ENCODE measurements around the gene STRBP. TPM values are rescaled to one million over a fixed set of nuclear protein-coding genes. Genes with fewer than 3 reads are reported as not detected.

The STRBP gene
- total and polyA plus RNA-seq, 2 of the 8 experiments (the other 6 are each of a cell fraction or from before 2014, with no cell fraction given) = 29.7 to 105 TPM

- no peak overlapping the region for H4K8ac ChIP-seq (ENCODE audit: extremely low read depth, insufficient read depth, low read length)
- FAIRE-seq (no peak), DNase-seq (ENCODE audit: low read depth in 1 of 2, low spot score in 2 of 2) (no peak)
- no peak overlapping the region for H3K9ac ChIP-seq (replicated peaks in 1 of 4; ENCODE audit: extremely low read depth in 1 of 4, low read depth in 3 of 4, low read length in 3 of 4)
- H3K18ac ChIP-seq (ENCODE audit: extremely low read depth, low read length) = no peak overlapping the region
- no peak overlapping the region for H2BK120ac ChIP-seq (replicated peaks; ENCODE audit: low read depth, low read length)
- no peak overlapping the region for H3K23ac ChIP-seq (ENCODE audit: insufficient read length)
- ChIA-PET POLR2A (ENCODE audit: partially characterized antibody) (no interaction called here), CTCF (ENCODE audit: partially characterized antibody) (interaction anchor here (0.9 to 2.3 kb wide), 3 partner anchors 62 to 188 kb away, joined by 3 to 6 read pairs (median 4); no protein-coding TSS in a partner anchor)
- no peak overlapping the region for H2BK12ac ChIP-seq (ENCODE audit: low read depth, low read length)
- H3K27me3 ChIP-seq (replicated peaks in 1 of 4; ENCODE audit: control insufficient read depth in 3 of 4, extremely low read depth in 1 of 4, insufficient read depth in 3 of 4, low read length in 3 of 4) = no peaks in the 10 kb centered on the region
- no peak overlapping the region for H3K4me3 ChIP-seq (ENCODE audit: extremely low read depth in 1 of 4, insufficient read depth in 2 of 4, low read depth in 3 of 4, low read length in 4 of 4)
- H3K36me3 ChIP-seq (ENCODE audit: control insufficient read depth in 2 of 4, insufficient read depth in 4 of 4, low read length in 3 of 4) = peaks cover 0 to 11% (median 1%) of the 10 kb centered on the region in 4 experiments; a peak in 3 of 8 replicates
- no peaks in the 10 kb centered on the region; the same call in 1 of the 2 replicates for H3K79me1 ChIP-seq (ENCODE audit: low read depth, low read length)
- H4K91ac ChIP-seq (replicated peaks; ENCODE audit: insufficient read length, low read length) = no peak overlapping the region
- no peak overlapping the region for H2AK5ac ChIP-seq (ENCODE audit: low read depth, low read length)
- H3K14ac ChIP-seq (ENCODE audit: insufficient read length) = no peak overlapping the region
- H2BK15ac ChIP-seq (ENCODE audit: low read length) = no peak overlapping the region
- no peaks in the 10 kb centered on the region for H3K79me2 ChIP-seq (ENCODE audit: control insufficient read depth in 1 of 2, insufficient read depth in 2 of 2, low read length in 2 of 2)
- H3K4me1 ChIP-seq (replicated peaks in 1 of 4; ENCODE audit: control insufficient read depth in 3 of 4, insufficient read depth in 4 of 4, low read length in 3 of 4) = no peaks in the 10 kb centered on the region
- H3K27ac ChIP-seq (ENCODE audit: low read depth, low read length) = no peak overlapping the region
- H4K20me1 ChIP-seq (replicated peaks in 1 of 2; ENCODE audit: control insufficient read depth in 1 of 2, insufficient read depth in 2 of 2, low read length in 2 of 2) = no peaks in the 10 kb centered on the region
- H3K4me2 ChIP-seq (ENCODE audit: insufficient read depth in 1 of 2, low read depth in 2 of 2, low read length in 2 of 2) = no peak overlapping the region
- H3K23me2 ChIP-seq (ENCODE audit: low read depth, low read length) = no peaks in the 10 kb centered on the region
- WGBS, 2 experiments (ENCODE audit: extremely low coverage in 1 of 2, insufficient coverage in 1 of 2, insufficient read length in 1 of 2, insufficient replicate concordance in 2 of 2, low coverage in 1 of 2, low lambda C conversion rate in 2 of 2, missing lambda C conversion rate in 1 of 2) = 92% methylated on average over 1 of the region's 1 CpG; no CpG with 5 or more reads in 1 of the 2 experiments
- no peak overlapping the region for H2AFZ ChIP-seq (ENCODE audit: low read length)
- H4K5ac ChIP-seq (ENCODE audit: insufficient read length, low read depth, low read length) = no peak overlapping the region
- no peak overlapping the region for H3K4ac ChIP-seq (replicated peaks; ENCODE audit: insufficient read length, low read depth, low read length)
- H2BK5ac ChIP-seq (ENCODE audit: low read depth, low read length) = no peak overlapping the region
- H3K56ac ChIP-seq (replicated peaks; ENCODE audit: insufficient read length, low read depth, low read length) = no peak overlapping the region
- no peaks in the 10 kb centered on the region for H3K9me3 ChIP-seq (ENCODE audit: insufficient read depth in 2 of 2, low read depth in 1 of 2, low read length in 1 of 2)
- H2BK20ac ChIP-seq (ENCODE audit: low read length) = no peak overlapping the region
- TF ChIP-seq ASH2L (IDR thresholded peaks at IDR 0.05; ENCODE audit: low read length) (no peak), CREB1 (IDR thresholded peaks at IDR 0.05) (no peak), KDM4A (IDR thresholded peaks at IDR 0.05; ENCODE audit: low read depth, low read length, severe bottlenecking) (no peak), TAF1 (IDR thresholded peaks at IDR 0.05; ENCODE audit: low read depth, low read length) (no peak), CBX5 (IDR thresholded peaks at IDR 0.05; ENCODE audit: low read depth, low read length) (no peak), ZNF274 (IDR thresholded peaks at IDR 0.05; ENCODE audit: borderline replicate concordance, extremely low read depth, low read length) (no peak), CTCF (IDR thresholded peaks at IDR 0.05; ENCODE audit: control extremely low read depth in 1 of 3, insufficient read depth in 1 of 3, low read depth in 1 of 3, low read length in 3 of 3) (no peak), EGR1 (IDR thresholded peaks at IDR 0.05; ENCODE audit: borderline replicate concordance, low read depth, low read length) (no peak), SP4 (IDR thresholded peaks at IDR 0.05; ENCODE audit: low read length) (no peak), CBX8 (IDR thresholded peaks at IDR 0.05; ENCODE audit: borderline replicate concordance, low read depth, low read length) (no peak), NANOG (IDR thresholded peaks at IDR 0.05; ENCODE audit: insufficient read depth, low read depth, low read length, poor library complexity, severe bottlenecking) (no peak), ATF3 (IDR thresholded peaks at IDR 0.05; ENCODE audit: insufficient read depth, low read depth, low read length) (no peak)
These were observed 106.0 kb downstream of the STRBP start for GRCh38 chr9:123162360-123162759.

All from H1 (cell line).